SKM-1 (cell line): Measurements from ENCODE around the gene BMAL1.
A peak's percentile ranks its signal among the peaks of the same experiment; 100 is the strongest.

Experiments used
- DNase-seq: peaks from one replicate; lab custom pipeline; 2025; ENCODE audit not compliant: unreplicated experiment; lab: John Stamatoyannopoulos, UW

Gene BMAL1

DNA sequence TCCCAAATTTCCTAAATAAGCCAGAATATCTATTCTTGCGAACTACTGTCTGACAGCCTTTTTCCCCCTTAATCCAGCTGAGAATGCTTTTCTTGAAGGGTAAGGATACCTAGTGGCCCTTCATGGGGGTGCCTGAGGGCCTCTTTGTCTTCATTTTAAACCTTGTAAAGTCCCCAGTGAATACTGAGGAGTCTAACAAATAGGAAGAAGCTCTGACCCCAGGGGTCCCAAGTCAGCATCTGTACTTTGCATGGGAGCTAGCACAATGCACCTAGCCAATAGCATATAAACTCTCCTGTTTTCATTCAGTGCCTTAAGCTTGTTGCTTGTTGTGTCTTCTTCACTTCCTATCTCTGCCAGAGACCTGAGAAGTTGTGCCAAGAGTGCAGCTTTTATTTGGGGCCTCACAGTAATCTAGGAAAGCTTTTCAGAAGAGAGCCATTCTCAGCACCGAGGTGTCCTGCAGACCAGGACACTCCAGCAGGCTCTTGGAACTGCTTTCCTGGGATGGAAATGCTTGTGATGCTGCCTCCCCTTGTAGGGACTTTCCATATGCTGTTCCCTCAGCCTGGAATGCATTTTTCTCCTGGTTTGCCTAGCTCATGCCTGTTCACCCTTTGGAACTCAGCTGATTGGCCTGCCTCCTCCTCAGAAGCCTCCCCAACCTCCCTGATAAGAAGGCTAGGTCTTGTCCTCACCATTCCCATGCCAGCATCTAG is 37.2 kb downstream of the BMAL1 start:
- DNase-seq: no peak

DNA sequence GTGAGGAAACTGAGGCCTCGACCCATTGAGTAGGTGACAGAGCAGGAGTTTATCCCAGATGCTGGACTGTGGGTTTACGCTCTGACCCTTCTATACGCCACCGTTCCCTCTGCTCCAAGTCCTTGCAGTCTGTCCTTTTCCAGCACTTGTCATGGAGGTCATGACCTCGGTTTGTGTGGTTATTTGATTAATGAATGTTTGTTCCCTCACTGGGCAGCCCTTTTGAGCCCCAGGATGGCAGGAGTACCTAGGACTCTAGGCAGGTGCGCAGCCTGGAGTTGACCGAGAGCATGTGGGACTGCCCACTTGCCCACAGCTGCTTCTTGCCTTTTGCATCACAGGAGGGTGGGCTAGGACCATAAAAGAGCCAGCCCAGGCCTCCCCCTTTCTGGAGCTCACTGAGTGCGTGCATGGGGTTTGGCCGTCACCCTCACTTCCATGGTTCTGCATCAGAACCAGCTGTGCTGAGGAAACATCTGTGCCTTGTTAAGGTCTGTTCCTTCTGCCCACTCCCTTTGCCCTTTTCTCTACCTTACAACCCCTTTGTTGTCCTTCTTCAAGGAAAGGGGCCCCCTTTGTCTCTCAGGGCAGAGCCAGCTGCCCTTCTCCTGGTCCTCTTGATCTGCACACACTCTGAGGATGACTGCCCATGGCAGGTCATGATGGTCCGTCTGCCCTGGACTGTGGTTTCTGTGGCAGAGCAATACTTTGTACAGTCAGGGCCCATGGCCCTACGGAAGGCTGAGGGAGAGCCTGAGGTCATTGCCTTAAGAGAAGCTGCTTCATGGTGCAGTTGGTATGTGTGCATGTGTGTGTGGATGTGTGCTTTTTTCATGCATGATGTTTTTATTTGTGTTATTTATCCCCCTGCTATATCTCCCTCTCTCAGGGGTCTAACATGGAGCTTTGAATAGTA is 38.2 kb downstream of the BMAL1 start:
- DNase-seq: no peak

DNA sequence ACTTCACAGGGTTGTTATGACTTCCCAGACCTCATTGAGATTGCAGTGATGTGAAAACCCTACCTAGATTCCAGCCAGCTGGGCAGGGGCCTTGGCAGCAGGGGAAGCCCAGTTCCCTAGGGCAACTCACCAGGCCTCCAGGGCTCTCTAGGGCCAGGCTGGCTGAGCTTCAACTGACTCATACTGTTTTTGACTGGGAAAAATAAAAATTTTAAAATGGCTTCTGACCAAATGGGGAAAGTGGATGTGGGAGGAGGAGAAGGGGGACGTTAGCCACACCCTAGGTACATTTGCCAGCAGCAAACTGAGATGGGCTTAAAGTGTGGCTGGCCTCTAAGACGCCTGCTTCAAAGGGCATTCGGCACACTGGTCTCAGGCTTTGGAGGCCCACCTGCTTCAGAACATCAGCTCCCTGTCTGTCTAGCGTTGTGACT is 39.0 kb downstream of the BMAL1 start:
- no peak for DNase-seq

DNA sequence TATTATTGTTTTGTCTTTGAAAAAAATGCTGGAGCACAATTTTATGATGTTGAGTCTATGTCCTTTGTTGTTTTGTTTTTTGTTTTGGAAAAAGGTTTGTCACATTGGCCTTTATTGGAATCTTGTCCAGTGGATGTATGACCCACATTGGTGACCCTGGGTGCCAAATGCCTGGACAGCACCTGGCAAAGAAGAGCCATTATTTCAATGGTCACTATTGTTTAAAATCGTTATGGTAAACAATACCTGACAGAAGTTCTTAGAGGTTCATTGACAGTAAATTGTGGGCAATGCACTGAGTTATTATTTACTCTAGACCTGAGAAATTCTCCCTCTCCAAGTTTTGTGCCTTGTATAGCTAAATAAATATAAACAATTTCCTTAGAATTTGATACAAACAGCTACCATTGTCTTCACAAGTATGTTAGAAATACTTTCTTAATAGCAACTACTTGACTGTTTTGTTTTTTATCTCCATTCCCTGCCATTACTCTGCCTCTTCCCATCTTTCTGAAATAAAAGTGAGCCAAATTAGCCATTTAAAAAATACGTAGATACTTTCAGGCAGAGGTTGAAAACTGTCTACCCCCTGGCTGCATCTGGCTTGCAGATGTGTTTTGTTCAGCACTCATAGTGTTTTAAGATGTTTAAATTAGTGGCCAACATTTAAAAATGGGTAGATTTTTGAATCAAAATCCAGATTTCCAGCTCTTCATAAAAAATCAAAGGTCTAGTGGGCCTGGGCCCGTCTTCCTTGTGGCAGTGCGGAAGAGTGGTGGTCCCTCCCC is 39.9 kb downstream of the BMAL1 start:
- no peak for DNase-seq

DNA sequence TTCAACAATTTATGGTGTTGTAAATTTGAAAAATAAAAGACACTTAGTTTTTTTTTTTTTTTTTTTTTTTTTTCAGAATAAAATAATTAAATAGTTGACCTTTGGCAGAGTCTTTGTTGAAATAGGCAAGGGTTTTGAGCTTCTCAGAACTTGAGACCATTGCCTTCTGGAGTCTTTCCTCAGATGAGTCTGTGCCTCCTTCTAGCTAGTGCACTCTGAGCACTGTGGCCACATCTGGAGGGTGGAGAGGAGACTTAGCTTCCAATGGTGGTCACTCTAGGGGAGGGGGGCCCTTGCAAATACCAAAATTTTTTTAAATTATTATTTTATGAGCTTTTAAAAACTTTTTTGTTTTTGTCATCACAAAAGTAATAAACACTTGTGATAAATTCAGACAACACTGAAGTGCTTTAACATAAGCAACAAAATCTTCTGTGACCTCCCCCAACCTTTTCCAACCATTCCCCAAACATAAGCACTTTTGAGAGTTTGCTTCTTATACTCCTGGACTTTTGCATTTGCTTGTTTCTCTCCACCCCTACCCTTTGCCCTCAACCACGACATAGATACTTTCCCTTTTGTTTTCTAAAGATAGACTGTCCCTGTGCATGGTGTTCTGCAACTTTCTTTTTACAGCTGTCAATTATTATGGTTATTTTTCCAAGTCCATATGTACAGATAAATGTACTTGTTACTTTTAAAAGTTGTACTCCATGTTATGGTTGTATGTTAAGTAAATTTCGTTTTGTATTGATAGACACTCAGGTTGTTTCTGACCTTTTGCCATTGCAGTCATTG is 41.1 kb downstream of the BMAL1 start:
- DNase-seq: no peak

DNA sequence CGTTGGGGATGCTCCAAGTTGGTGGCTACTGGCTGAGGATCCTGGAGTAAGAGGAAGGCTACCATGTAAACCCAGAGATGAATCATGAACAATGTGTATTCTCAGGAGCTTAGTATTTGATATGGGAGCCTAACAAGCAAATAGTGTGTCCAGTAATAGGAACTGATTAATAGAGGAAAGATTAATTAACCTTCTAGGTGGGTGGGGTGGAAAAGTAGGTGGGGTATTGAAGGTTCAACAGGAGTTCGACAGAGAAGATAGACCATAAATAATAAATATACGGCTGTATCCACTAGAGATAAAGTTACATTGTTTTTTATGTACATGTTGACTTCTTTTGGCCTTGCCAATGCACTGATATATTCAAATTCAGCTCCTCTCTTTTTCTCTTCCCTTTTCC is 43.1 kb downstream of the BMAL1 start:
- DNase-seq: no peak

DNA sequence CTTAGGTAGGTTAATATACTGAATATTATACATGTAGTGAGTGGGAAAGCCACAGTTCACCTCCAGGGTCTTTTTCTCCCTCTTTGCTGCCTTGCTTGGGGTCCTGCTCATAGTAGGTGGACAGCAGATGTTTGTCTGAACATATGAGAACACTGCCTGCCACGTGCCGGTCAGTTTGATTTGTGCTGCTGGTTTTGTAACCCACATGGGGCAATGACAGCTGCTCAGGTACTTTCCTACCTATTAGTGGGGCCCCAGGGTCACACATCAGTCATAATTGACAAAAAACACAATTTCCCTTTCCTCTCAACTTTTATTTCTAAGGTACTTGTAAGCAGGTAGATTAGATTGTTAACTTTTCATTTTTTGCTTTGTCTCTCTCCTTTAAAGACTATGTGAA is 43.8 kb downstream of the BMAL1 start:
- no peak for DNase-seq

DNA sequence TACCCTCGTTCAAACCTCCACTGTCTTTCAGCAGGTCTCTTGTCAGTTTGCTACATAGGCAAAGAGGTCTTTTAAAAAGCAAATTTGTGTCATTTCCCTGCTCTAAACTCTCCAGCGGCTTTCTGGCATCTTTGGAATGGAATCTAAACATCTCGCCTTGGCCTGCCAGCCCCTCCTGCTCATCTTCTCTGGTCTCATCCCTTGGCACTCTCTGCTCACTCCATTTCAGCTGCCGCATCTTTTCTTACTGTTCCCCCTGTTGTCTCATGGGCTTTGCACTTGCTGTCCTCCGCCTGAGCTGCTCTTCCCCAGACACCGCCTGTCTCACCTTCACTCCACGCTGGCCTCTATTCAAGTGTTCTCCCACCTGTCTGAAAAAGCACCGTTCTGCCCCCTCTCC is 46.6 kb downstream of the BMAL1 start:
- DNase-seq: no peak

DNA sequence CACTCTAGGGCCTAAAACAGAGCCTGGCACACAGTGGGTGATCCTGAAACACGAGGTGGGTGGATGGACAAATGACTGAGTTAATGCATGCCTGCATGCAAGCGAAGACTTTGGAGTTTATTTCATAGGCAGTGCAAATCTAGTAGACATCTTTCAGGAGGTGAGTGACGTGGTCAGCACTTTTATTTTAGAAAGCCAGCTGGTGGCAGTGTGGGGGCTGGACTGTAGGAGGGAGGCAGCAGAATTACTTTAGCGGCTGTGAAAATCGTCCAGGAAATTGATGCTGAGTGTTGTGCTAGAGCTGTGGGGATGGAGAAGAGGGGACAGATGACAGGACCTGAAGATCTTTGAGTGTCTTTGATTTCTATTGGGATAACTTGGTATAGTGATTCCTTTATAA is 47.1 kb downstream of the BMAL1 start:
- DNase-seq: no peak

DNA sequence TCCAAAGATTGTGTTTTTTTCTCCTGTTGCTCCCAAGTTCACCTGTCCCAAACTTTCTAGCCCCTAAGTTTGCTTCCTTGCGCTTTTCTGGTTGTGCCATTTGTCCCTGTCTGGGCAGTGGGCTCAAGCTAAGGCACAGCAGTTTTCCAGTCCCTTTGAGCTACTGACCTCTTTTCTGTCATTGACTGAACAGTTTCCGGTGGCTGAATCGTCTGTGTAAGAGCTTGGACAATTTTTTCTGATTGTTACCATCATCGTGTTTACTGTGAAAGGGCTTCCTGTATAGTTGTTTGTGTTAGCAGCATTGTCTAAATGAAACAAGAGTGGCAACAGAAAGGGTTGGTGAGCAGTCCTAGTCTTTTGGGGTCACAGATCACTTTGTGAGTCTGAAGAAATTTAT is 49.8 kb downstream of the BMAL1 start:
- no peak for DNase-seq

DNA sequence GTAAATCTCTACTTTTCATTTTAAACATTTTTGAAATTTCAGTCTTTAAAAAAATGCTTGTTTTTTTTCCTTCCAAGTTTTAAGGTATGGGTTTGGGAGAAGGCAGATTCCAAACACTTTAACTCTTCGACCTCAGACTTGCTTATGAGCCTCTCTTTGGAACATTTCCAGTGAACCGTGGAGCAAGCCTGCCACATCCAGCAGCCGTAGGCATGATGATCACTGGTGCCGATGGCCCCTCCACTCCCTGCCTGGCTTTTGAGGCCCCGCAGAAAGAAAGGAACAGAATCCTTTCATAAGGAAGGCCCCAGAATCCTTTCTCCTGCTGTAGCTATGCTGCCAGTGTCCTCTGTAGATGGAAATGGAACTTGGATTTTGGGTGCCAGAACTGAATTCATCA is 50.7 kb downstream of the BMAL1 start:
- no peak for DNase-seq

DNA sequence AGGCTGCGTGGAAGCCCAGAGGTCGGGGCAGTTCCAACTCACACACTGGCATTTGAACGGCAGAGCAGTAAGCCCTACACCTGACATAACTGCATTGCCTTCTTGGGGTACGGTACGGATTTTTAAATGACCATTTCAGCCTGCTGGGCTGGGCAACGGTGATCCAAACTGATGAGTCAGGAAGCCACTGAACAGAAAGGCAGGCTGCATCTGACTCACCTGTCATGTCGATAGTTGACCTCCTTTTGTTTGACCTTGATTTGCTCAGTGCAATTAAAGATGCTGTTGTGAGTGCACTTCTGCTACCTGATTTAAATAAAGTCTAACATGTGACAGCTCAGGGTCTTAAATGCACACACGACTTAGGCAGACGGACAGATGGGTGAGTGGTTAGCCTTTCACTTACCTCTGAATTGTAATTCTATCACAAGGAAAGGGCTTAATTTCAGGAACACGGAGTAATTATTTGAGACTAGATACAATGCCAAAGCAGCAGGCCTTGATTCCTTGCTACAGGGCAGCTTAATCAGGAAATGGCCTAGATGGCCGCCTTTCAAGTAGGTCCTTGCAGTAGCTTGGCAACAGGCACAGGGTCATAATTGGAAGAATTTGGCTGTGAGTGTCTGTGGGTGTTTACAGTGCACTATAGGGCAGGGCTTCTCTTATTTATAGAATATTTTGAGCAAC is 52.2 kb downstream of the BMAL1 start:
- DNase-seq: no peak

DNA sequence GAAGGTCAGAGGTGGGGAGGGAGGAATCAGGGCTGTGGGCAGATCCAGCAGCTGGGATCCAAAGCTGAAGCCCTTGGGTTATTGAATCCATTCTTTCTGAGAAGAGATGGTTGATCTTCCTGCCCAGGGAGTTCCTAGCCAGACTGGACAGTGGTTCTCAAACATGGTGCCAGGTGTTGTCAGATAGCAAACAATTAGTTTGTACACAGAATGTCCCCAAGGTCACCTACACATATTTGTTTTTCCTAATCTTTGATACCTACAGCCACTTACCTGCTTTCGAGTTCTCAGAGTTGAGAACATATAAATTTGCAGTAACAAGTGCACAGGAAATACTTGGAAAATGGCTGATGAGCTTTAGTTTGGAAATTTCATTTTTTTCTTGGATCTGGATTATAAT is 54.5 kb downstream of the BMAL1 start:
- DNase-seq: no peak

DNA sequence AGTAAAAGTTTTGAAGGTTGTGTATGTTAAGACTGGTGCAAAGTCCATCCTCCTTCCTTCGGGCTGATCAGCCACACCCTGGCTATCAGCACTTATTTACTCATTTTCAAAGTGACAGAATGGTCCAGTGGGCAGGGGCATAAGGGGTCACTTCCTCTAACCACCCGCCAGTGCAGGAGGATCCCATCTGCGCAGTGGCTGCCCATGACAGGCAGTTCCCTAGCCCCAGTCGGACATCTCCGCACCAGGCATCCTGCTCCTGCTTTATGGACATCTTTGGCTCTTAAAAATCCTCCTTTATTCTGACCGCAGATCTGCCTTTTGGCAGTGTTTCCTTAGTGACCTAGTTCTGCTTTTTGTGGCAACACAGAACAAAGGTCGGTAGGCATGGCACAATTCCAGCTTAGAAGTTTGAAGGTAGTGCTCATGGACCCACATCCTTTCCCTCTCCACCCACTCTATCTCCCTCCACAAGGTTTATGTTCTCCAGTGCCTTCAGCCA is 55.9 kb downstream of the BMAL1 start:
- peak; percentile 57 for DNase-seq

DNA sequence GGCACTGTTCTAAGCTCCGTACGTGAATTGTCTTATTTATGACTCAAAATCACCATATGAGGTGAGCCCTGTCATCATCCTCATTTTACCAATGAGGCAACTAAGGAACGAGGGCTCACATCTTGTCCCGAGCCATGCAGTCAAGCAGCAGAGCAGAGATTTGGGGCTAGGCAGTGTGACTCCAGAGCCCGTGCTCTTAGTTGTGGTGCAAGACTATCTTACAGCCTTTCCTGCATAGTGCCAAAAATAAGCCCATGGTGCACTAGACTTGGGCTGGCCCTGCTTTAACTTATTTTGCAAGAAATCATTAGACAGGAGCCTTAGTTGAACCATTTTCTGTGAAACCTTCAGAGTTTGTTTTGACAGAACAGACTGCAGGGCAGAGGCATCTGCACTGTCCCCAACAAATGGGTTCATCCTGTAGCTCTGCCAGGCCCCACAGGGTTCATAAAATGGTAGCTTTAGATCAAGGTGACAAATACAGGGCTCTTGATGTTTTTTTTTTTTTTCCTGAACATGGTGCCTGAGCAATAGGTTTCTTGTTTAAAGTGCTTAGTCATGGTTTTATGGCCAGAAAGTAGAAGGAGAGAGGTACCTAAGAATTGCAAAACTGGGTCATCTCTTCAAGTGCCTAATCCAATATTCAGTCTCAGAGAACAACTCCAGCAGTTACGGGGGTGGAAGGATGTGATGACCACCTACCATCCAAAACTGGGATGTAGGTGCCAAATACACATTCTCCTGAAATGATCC is 56.6 kb downstream of the BMAL1 start:
- no peak for DNase-seq

DNA sequence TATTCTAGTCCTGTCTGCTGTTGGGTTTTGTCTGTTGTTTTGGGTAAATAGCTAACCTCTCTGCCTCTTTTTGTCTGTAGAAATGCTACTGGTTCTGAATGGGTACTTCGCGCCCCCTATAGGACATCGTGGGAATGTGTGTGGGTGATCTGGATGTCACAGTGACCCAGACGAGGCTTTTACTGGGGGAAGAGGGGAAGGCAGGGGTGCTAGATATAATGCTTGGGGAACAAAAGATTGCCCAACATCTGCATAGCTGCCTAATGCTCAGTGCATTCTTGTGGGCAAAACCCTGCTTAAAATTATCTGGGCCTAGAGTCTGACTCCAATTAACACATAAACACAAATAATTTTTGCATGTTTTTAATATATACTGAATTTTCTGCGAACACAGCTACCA is 57.7 kb downstream of the BMAL1 start:
- DNase-seq: peak; percentile 35

DNA sequence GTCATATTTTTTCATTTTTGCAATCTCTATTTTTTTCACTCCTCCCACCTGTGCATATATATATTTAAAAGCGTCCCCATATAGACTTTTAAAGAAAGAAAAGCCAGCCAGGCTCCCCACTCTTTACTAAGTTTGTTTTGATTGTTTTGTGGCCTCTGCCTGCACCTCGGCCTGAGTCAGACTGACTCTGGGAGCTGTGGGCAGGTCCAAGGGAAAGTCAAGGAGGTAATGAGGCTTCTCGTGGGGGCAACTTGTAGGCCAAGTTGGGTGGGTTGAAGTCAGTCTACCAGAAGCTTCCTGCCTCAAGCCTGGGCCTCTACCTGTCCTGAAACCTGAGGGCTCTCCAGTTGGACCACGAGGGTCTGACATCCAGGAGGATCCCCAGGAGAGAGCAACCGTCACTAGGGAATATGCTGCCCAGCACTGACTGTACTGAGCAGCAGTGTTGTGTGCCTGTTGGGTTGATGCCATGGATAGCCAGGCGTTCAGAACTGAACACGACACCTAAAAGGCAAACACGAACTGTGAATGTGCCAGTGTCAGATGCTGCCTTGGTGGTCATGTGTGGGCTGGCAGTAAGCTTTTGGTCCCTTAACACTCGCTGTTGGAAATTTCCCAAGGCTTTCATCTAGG is 58.8 kb downstream of the BMAL1 start:
- no peak for DNase-seq

DNA sequence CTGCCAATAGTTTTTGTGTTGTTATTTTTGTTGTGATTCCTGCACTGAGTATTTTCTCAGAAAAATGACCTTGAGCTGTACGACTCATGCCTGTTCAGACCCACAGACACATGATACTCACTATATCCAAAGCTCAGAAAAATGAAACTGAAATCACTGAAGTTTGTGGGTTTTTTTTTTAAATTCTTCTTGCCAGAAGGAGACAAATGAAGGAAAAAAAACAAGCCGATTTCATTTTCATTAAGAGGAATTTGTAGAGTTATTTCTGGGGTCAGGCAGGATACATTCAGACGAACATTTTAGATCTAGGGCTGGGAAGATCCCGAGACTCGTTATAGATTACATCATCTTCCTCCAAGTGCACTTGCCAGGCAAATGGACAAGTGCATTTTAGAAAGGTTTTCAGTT is 60.4 kb downstream of the BMAL1 start:
- DNase-seq: no peak
